Smooth muscle cell (in vitro differentiated cells): ENCODE data around the gene NPFF. TPM values are rescaled to one million over a fixed set of nuclear protein-coding genes. Genes with fewer than 3 reads are reported as not detected.

Source experiments
- DNase-seq: peaks from one replicate; lab custom pipeline; 2025; ENCODE audit not compliant: unreplicated experiment; lab: John Stamatoyannopoulos, UW
- H2AFZ ChIP-seq: fragments of 200-600 bp; sonication (generic); 2 replicates; pipeline ENCODE4 v1.6.0; 2016; ENCODE audit warnings: antibody characterized with exemption, low read depth, mild to moderate bottlenecking
- H3F3A ChIP-seq: fragments of 200-600 bp; sonication (generic); 2 replicates; pipeline ENCODE4 v1.6.0; 2017; ENCODE audit warnings: antibody characterized with exemption, low read depth
- H3K27ac ChIP-seq: fragments of 200-600 bp; sonication (generic); 2 replicates; pipeline ENCODE4 v1.5.1; 2016; ENCODE audit warnings: low read depth, mild to moderate bottlenecking
- H3K27me3 ChIP-seq: fragments of 200-600 bp; sonication (generic); 2 replicates; pipeline ENCODE4 v1.6.1; 2016; ENCODE audit warnings: low read depth, mild to moderate bottlenecking
- H3K36me3 ChIP-seq: fragments of 200-600 bp; sonication (generic); 2 replicates; pipeline ENCODE4 v1.5.1; 2016; ENCODE audit warnings: low read depth
- H3K4me1 ChIP-seq: fragments of 200-600 bp; sonication (generic); 2 replicates; pipeline ENCODE4 v1.5.1; 2016; ENCODE audit warnings: low read depth
- H3K4me2 ChIP-seq: fragments of 200-600 bp; sonication (generic); 2 replicates; pipeline ENCODE4 v1.6.0; 2016; ENCODE audit warnings: mild to moderate bottlenecking
- H3K4me3 ChIP-seq: fragments of 200-600 bp; sonication (generic); 2 replicates; pipeline ENCODE4 v1.5.1; 2016; ENCODE audit warnings: mild to moderate bottlenecking
- H3K79me2 ChIP-seq: fragments of 200-600 bp; sonication (generic); 2 replicates; pipeline ENCODE4 v1.6.0; 2016; ENCODE audit warnings: low read depth, mild to moderate bottlenecking
- H3K9ac ChIP-seq: fragments of 200-600 bp; sonication (generic); 2 replicates; pipeline ENCODE4 v1.6.0; 2016; ENCODE audit warnings: low read depth
- H3K9me3 ChIP-seq: fragments of 200-600 bp; sonication (generic); replicated peaks from 2 replicates; pipeline ENCODE4 v1.5.1; 2016; ENCODE audit warnings: low read depth
- H4K20me1 ChIP-seq: fragments of 200-600 bp; sonication (generic); 2 replicates; pipeline ENCODE4 v1.6.0; 2016; ENCODE audit warnings: low read depth
- CTCF ChIP-seq: fragments of 200-600 bp; sonication (generic); IDR thresholded peaks from 2 replicates; pipeline ENCODE4 v1.5.1; 2017; ENCODE audit warnings: borderline replicate concordance, mild to moderate bottlenecking, antibody characterized with exemption; ENCODE audit not compliant: insufficient read depth, poor library complexity, severe bottlenecking
- WGBS: methylation state at CpG from one replicate; pipeline ENCODE4 v1.1.7; 2016; ENCODE audit warnings: low lambda C conversion rate; 5-methylcytosine and 5-hydroxymethylcytosine counted together
- polyA plus RNA-seq: library from polyadenylated mRNA; unstranded; fragments of >200 nt; fragmentation: Nextera tagmentation; extraction: Ambion mirVana; gene quantifications from 2 replicates; pipeline ENCODE4 v1.2.1, GENCODE V29; 2016
- total RNA-seq: library from RNA; depleted of rRNA; stranded (reverse); fragments of >200 nt; gene quantifications from 2 replicates; pipeline ENCODE4 v1.2.3, GENCODE V29; 2014

The NPFF gene
- total and polyA plus RNA-seq, 2 experiments from 2014 or later: 0.38 TPM; not detected in 1

- no peak overlapping the region for H3K4me2 ChIP-seq
- peaks cover 65% of the 10 kb centered on the region for H3K36me3 ChIP-seq
- H3K27me3 ChIP-seq: no peaks in the 10 kb centered on the region
- no peak for TF ChIP-seq CTCF
- H4K20me1 ChIP-seq: peaks cover 99% of the 10 kb centered on the region
- H3K4me3 ChIP-seq: no peak overlapping the region
- H3K27ac ChIP-seq: no peak overlapping the region
- no peak overlapping the region for H2AFZ ChIP-seq
- WGBS: 96% methylated on average over 5 of the region's 5 CpGs
- no peaks in the 10 kb centered on the region for H3K9me3 ChIP-seq
- no peak for DNase-seq
- no peak overlapping the region for H3K9ac ChIP-seq
- H3F3A ChIP-seq: peaks cover 56% of the 10 kb centered on the region
- peaks cover 15% of the 10 kb centered on the region for H3K4me1 ChIP-seq
- peaks cover 96% of the 10 kb centered on the region for H3K79me2 ChIP-seq
These were observed 40.2 kb downstream of the NPFF start for GRCh38 chr12:53467082-53467481.

- Histone ChIP-seq H3K4me1 (peaks cover 19% of the 10 kb centered on the region), H2AFZ (no peak overlapping the region), H3K27ac (no peak overlapping the region), H3K79me2 (peaks cover 96% of the 10 kb centered on the region), H3K36me3 (peaks cover 69% of the 10 kb centered on the region), H3K27me3 (no peaks in the 10 kb centered on the region), H3F3A (peaks cover 51% of the 10 kb centered on the region), H3K9me3 (no peaks in the 10 kb centered on the region), H4K20me1 (peaks cover 99% of the 10 kb centered on the region), H3K4me2 (no peak overlapping the region), H3K4me3 (no peak overlapping the region), H3K9ac (no peak overlapping the region)
- TF ChIP-seq CTCF: no peak
- 89% methylated on average over 4 of the region's 4 CpGs for WGBS
- no peak for DNase-seq
These were observed 40.6 kb downstream of the NPFF start for GRCh38 chr12:53466640-53467039.

GRCh38 chr12:53465679-53466078, 41.6 kb downstream of the NPFF start:
- Histone ChIP-seq H3K9ac (no peak overlapping the region), H3K4me2 (no peak overlapping the region), H3K79me2 (peaks cover 98% of the 10 kb centered on the region), H3K4me1 (peaks cover 29% of the 10 kb centered on the region), H3K9me3 (no peaks in the 10 kb centered on the region), H3F3A (peaks cover 49% of the 10 kb centered on the region), H2AFZ (no peak overlapping the region), H3K27me3 (no peaks in the 10 kb centered on the region), H3K27ac (no peak overlapping the region), H4K20me1 (peaks cover 100% of the 10 kb centered on the region), H3K4me3 (no peak overlapping the region), H3K36me3 (peaks cover 75% of the 10 kb centered on the region)
- DNase-seq: no peak
- 87% methylated on average over 2 of the region's 2 CpGs for WGBS
- no peak for TF ChIP-seq CTCF

- H3K79me2 ChIP-seq: peaks cover 99% of the 10 kb centered on the region
- H3K9ac ChIP-seq: no peak overlapping the region
- H4K20me1 ChIP-seq: peaks cover 100% of the 10 kb centered on the region
These were observed 42.4 kb downstream of the NPFF start for GRCh38 chr12:53464685-53465418.

More at GRCh38 chr12:53464685-53465418, 42.4 kb downstream of the NPFF start:
- Histone ChIP-seq H3F3A (peaks cover 50% of the 10 kb centered on the region), H3K4me1 (peaks cover 32% of the 10 kb centered on the region), H3K4me3 (no peak overlapping the region), H2AFZ (no peak overlapping the region), H3K9me3 (no peaks in the 10 kb centered on the region), H3K27me3 (no peaks in the 10 kb centered on the region), H3K36me3 (peaks cover 79% of the 10 kb centered on the region), H3K4me2 (no peak overlapping the region), H3K27ac (peak overlapping the region; percentile 13)
- no peak for DNase-seq
- TF ChIP-seq CTCF: no peak
- WGBS: 98% methylated on average over 11 of the region's 11 CpGs
